ENCODE results near the gene OLAH.
"Not testable (repeated sequence)": the region's sequence is repeated elsewhere in the genome, so short reads cannot be mapped to it uniquely, and the experiment has no call there.

OLAH gene

DNA sequence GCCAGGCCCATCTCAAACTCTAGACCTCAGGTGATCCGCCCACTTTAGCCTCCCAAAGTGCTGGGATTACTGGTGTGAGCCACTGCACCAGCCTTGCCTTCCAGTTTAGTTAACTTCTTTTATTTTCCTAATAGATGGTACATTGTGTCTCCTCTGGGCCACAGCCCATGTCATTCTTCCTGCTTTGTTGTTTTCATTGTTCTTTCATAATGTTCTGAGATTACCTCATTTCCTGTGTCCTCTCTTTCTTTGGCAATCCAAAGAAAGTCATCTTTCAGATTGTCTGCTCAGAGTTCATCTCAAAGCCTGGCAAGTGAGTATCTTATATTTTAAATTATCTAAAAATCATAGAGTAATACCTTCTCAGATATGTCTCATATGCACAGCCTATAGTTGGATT is at the start of gene OLAH:
Gene OLAH, plus strand, starts transcription at position 270 of the 400 bp plus-strand sequence. CDS start 3,346 bp downstream, outside the sequence.
- DNase-seq (ENCODE audit: low read depth in 3 of 3, low spot score in 1 of 3): no peak

DNA sequence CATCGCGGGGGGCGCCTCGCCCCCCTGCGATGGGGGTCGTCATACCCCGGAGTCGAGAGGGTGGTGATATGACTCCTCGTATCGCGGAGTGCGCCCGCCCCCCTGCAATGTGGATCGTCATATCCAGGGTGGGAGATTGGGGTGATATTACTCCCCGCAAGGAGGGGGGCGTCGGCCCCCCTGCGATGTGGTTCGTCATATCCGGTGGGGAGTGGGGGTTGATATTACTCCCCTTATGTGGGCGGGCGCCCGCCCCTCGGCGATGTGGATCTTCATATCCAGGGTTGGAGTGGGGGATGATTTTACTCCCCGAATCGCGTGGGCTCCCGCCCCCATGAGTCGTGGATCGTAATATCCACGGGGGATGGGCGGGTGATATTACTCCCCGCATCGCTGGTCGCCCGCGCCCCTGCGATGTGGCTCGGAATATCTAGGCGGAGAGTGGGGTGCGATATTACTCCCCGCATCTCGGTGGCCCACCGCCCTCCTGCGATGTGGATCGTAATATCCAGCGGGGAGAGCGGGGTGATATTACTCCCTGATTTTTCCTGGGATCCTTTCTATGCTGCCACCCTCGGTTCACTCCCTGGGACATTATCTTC is 47.7 kb upstream of the OLAH start:
- no peak for DNase-seq (ENCODE audit: low read depth in 3 of 3, low spot score in 1 of 3)

DNA sequence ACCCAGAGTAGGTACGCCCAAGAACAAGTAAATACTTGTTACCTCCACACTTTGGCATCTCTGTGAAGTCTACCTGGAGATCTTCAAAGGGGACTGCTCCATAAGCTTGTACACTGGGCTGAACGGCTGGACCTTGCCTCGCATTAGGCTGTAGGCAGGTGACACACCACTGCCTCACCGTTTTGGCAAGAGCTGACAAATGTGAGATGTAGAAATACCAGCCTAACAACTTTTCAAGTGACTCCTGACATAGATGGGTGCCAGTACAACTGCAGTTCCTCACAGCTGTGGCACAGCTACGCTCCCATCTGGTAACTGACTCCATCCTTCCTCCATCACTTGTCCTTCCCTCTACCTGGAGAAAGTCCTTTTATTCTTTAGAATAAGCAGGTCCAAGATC is 30.2 kb upstream of the OLAH start:
- not testable (repeated sequence) for DNase-seq (ENCODE audit: low read depth in 3 of 3, low spot score in 1 of 3)

DNA sequence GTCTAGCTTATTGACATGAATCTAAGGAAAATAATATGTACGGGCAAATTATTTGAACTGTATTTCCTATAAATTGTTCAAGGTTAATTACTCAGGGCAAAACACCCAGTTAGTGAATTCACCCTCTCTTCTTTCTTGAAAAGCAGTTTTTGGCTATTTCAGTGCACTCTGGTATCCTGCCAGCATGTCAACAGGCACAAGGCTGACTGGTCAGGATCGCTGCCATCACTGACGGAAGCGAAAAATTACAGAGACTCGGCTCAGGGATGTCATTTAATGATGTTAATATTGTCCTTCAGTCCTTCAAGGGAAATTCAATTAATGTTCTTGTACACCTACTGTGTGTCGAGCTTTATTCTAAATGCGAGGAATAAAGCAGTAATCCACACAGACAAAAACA is 28.3 kb upstream of the OLAH start:
- DNase-seq (ENCODE audit: low read depth in 3 of 3, low spot score in 1 of 3): no peak

DNA sequence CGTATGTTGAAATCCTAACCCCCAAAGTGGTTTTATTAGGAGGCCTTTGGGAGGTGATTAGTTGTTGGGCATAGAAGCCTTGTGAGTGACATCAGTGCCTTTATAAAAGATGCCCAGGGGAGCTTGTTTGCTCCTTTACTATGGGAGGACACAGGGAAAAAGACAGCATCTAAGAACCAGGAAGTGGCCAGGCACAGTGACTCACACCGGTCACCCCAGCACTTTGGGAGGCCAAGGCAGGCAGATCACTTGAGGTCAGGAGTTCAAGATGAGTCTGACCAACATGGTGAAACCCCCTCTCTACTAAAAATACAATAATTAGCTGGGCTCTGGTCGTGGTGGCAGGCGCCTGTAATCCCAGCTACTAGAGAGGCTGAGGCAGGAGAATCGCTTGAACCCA is 22.8 kb upstream of the OLAH start:
- DNase-seq (ENCODE audit: low read depth in 3 of 3, low spot score in 1 of 3): not testable (repeated sequence)

DNA sequence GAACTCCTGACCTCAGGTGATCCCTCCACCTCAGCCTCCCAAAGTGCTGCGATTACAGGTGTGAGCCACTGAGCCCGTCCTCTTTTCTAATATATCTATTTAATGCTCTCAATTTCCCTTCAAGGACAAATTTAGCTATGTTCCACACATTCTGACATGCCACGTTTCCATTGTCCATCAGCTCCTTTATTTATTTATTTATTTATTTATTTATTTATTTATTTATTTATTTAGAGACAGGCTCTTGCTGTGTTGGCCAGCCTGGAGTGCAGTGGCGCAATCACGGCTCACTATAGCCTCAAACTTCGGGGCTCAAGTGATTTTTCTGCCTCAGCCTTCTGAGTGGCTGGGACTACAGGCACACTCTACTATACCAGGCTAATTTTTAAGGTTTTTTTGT is 20.7 kb upstream of the OLAH start:
- not testable (repeated sequence) for DNase-seq (ENCODE audit: low read depth in 3 of 3, low spot score in 1 of 3)

DNA sequence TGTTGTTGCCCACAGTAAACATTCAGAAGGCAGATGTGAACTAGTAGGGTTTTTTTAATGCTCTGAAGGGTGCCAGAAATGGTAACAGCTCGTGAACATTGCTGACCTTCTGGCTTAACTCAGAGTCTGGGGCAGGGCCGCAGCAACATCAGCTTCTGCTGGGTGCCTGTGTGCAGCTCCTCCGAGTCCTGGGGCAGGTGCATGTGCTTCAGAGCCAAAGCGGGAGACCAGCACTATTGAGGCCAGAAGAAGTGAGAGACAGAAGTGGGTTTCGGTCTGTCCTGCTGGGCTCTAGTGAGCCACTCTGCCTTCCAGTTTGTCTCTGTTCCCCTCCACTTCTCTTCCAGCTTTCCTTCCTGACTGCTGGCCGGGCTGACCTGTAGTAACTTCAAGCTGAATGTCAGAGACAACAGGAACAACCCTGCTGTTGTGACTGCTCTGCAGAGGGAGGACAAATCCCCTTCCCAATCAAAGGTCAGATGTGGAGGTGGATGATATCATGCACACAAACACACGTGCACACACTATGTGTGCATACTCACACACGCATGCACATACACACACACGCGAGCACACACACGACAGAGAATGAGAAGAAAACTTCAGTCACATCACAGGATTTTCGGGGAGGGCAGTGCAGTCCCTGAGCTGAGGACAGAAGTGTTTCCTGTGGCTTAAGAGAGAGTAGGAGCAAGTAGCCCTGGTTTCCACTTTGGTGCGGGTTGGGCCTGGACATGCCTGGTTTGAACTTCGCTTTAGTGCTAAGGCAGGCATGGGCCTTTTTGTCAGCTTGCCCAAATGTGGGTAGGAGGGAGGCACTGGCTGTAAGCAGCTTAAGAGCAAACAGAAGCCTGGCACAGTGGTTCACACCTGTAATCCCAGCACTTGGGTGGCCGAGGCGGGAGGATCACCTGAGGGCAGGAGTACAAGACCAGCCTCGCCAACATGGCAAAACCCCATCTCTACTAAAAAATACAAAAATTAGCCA is 19.4 kb upstream of the OLAH start:
- DNase-seq (ENCODE audit: low read depth in 3 of 3, low spot score in 1 of 3): not testable (repeated sequence)

DNA sequence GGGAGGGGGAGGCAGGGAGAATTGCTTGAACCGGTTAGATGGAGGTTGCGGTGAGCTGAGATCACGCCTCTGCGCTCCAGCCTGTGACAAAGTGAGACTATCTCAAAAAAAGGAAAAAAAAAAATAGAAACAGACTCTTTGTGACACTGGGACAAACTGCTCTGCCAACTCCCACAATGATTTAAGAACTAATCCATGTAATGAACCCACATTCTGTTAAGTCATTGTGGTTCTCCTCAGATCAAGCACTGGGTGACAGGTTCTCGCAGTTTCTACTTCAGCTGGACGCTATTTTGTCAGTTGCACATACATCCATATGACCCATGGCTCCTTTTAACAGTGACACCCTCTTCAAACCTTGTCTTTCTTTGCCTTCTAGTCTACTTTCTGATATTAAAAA is 18.7 kb upstream of the OLAH start:
- not testable (repeated sequence) for DNase-seq (ENCODE audit: low read depth in 3 of 3, low spot score in 1 of 3)

DNA sequence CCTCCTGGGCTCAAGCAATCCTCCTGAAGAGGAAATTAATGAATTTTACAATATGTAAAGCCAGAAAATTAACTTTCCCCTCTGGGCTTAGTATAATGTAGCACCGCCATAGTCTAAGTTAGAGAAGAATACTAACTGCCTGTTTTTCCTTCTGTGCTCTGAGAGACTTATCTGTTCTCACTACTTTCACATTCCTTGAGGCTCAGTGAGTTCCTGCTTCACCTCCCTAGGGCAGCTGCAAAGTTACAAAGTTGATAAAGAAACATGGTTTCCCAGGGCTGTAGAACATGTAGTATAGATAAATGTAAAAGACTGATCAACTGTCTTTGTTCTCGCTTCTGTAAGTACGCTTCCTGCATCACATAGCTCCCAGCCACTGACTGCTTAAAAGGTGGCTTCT is 16.0 kb upstream of the OLAH start:
- DNase-seq (ENCODE audit: low read depth in 3 of 3, low spot score in 1 of 3): no peak

DNA sequence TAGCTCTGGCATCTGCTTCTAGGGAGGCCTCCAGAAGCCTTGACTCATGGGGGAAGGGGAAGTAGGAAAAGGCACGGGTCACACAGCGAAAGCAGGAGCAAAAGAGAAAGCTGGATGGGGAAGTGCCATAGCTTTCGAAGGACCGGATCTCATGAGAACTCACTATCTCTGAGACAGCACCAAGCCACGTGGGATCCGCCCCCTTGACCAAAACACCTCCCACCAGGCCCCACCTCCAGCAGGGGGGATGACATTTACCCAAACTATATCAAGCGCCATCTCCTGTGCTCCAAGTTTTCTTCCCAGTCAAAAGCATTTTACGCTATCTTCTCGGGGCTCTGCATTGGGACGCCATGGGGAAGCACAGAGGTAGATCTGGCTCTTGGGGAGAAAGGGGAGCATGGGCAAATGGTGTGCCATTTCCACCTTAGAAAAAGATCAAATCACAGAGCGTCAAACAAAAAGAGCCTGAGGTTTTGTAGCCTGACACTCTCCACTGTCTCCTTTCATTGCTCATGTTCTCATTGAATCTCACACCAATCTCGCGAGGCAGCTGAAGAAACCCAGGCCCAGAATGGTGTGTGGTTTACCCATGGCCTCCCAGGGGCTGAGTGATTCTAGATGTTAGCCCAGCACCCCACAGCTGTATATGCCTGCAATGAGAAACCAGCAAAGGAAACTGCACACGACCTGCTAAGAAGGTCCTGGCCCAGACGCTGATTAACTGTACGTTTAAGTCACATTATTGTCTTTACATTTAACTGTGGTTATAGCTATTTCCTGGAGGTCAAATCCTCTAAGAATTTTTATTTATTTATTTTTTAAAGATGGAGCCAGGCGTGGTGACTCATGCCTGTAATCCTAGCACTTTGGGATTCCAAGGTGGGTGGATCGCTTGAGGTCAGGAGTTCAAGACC is 8.1 kb upstream of the OLAH start:
- DNase-seq (ENCODE audit: low read depth in 3 of 3, low spot score in 1 of 3): no peak

DNA sequence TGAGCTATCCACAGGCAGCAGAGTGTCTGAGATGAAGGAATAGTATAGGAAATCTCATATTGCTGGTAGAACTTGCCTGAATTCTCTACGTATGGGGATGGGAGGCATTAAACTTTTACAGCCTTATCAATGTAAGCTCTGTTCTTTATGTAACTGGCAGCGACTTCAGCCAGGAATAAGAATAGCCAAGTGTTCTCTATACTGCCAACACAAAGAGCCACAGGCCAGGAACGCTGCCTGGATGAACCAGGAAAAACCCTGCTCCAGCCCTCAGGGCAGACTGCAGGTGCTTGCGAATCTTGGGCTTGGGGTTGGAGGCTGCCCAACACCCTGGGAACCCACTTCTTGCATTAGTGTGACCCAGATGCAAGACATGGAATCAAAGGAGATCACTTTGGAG is 6.1 kb upstream of the OLAH start:
- DNase-seq (ENCODE audit: low read depth in 3 of 3, low spot score in 1 of 3): no peak

DNA sequence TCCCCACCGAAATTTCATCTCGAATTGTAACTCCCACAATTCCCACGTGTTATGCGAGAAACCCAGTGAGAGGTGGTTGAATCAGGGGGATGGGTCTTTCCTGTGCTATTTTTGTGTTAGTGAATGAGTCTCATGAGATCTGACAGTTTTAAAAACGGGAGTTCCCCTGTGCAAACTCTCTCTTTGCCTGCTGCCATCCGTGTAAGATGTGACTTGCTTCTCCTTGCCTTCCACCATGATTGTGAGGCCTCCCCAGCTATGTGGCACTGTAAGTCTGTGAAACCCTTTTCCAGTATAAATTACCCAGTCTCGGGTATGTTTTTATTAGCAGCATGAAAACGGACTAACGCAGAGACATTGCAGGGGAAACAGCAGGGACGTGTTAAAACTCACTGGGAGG is 5.3 kb upstream of the OLAH start:
- no peak for DNase-seq (ENCODE audit: low read depth in 3 of 3, low spot score in 1 of 3)

DNA sequence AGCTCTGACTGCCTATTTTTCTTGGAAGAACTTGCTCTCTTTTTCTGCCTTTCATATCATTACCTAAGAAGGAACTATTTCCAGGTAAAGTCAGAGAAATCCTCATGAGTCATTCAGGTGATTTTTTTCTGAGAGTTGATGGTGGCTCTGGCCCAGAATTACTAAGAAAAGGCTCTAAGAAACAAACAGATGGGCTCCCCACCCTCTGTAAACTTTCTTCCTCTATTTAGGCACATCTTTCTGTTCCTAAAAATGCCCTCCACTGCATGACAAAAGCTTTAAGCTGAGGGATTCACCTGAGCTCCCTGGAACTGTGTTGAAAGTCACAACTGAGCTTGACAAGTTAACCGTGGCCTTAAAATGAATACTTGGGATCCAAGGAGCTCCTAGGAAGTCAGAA is 1.6 kb downstream of the OLAH start:
- no peak for DNase-seq (ENCODE audit: low read depth in 3 of 3, low spot score in 1 of 3)

DNA sequence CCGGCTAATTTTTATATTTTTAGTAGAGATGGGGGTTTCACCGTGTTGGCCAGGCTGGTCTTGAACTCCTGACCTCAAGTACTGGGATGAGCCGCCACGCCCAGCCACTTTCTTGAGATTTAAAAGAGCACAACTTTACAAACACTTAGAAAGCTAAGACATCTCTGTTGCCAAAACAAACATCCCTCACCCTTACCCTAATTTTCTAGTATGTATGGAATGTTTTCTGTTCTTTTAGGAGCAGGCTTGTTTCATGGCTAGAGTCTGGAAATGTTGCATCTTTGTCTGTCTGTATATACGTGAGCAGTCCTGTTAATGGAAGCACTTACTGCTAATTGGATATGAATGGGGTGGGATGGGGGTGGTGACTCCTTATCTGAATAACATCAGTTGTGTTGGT is 2.9 kb downstream of the OLAH start:
- DNase-seq (ENCODE audit: low read depth in 3 of 3, low spot score in 1 of 3): no peak

DNA sequence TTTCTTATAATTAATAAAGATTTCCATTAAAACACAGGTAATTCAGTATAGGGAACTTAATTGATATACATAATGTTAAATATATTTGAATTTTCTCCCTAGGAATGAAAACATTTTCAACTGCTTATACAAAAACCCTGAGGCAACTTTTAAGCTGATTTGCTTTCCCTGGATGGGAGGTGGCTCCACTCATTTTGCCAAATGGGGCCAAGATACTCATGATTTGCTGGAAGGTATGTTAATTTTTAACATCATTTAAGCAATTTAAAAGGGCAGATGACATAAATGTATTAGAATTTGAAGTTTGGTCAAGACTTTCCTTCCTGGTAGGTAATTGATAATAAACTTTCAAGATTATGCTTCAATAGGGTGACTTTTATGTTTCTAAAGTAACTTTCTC is 5.8 kb downstream of the OLAH start:
- DNase-seq (ENCODE audit: low read depth in 3 of 3, low spot score in 1 of 3): no peak

DNA sequence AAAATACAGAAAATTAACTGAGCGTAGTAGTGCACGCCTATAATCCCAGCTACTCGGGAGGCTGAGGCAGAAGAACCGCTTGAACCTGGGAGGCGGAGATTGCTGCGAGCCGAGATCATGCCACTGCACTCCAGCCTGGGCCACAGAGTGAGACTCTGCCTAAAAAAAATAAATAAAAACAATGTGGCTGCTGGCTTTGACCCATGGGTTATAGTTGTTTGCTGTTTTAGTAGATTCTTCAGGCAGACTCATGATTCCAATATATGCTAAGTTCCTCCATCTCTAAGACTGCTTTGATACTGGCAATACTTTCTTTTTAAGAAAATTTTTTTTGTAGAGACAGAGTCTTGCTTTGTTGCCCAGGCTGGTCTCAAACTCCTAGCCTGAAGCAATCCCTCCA is 8.4 kb downstream of the OLAH start:
- DNase-seq (ENCODE audit: low read depth in 3 of 3, low spot score in 1 of 3): no peak

DNA sequence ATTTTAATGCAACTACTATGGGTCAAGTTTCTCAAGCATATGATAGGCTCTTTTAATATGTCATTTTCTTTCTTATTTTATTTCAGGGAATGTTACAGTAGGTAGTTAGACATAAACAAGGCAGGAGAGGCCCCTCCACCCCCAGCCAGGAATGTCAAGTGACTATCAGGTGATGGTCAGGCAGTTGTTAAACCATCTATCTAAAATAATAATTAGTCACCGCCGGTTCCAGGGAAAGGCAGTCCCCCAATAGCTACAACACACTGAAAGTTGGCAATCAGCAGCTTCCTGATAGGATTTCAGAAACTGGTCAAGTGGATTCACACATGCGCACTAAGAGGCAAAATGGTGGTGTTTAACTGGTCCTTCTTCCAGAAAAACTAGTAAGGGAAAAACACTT is 9.3 kb downstream of the OLAH start:
- no peak for DNase-seq (ENCODE audit: low read depth in 3 of 3, low spot score in 1 of 3)

DNA sequence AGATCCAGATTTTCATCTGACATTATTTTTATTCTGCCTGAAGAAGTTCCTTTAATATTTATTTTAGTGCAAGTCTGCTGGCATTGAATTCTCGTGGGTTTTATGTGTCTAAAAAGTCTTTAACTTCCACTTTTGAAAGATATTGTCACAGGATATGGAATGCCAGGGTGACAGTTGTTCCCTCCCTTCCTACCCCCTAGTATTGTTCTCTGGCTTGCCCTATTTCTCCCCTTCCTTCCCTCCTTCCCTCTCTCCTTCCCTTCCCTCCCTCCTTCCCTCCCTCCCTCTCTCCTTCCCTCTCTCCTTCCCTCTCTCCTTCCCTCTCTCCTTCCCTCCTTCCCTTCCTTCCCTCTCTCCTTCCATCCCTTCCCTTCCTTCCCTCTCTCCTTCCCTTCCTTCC is 14.9 kb downstream of the OLAH start:
- no peak for DNase-seq (ENCODE audit: low read depth in 3 of 3, low spot score in 1 of 3)

DNA sequence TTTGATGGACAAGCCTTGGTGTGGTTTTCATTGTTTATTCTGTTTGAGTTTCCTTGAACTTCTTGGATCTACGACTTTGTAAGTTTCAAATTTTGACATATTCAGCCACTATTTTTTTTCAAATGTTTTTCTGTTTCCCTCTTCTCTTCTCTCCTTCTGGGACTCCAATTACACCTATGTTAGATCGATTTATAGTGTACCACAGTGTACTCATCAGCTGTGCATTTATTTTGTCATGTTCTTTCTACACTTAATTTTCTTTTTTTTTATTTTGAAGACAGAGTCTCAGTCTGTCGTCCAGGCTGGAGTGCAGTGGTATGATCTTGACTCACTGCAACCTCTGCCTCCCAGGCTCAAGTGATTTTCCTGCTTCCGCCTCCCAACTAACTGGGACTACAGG is 16.2 kb downstream of the OLAH start:
- DNase-seq (ENCODE audit: low read depth in 3 of 3, low spot score in 1 of 3): no peak

DNA sequence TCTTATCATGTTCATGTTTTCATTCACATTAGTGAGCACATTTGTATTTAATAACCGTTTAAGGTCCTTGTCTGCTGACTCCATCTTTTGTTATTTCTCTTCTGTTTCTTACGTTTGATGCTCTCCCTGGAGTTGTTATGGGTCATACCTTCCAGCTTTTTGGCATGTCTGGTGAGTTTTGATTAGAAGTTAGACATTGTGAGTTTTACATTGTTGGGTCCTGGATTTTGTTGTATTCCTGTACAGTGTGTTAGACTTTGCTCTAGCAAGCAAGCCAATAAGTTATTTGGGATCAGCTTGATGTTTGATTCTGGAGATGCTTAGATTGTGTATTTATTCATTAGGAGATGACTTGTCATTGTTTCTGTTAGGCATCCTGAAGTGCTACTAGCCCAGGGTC is 16.9 kb downstream of the OLAH start:
- DNase-seq (ENCODE audit: low read depth in 3 of 3, low spot score in 1 of 3): no peak

DNA sequence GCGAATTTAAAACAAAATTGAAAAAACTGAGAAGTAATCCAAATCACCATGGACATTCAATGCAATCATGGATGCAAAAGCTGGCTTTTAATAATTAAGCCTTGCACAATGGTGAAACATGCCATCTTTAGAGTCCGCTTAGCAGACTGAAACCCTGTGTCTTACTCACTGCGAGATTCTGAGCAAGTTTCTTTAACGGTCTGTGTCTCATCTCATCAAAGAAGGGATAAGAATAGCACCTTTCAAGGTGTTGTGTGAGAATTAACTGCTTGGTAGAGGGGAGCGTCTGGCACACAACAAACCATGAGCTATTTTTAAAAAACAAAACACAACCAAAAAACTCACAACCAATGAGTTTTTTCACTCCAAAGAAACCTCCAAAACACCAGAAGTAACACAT is 23.4 kb downstream of the OLAH start:
- DNase-seq (ENCODE audit: low read depth in 3 of 3, low spot score in 1 of 3): no peak

DNA sequence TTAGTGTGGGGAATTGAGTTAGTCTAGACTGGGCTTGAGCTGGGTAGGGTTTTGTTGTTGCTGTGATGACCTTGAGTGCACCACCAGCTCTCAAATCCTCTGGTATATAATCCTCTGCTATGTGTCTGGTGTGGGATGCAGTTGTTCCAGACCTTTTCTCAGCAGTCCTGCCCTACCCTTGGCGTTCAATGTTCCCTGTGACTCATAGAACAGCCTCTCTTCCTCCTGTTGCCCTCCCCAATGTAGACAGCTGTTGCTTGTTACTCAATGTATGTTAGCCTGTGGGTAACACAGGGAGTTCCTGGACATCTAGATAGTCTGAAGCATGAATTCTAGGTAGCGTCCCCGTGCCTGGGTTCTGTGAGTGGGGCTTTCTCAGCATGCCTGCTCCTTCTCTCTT is 25.1 kb downstream of the OLAH start:
- no peak for DNase-seq (ENCODE audit: low read depth in 3 of 3, low spot score in 1 of 3)
